ENCODE data around the gene CCDC192. TPM values are rescaled to one million over a fixed set of nuclear protein-coding genes. Genes with fewer than 3 reads are reported as not detected.

CCDC192 gene
- total RNA-seq, 1 experiment from 2014 or later = not detected

DNA sequence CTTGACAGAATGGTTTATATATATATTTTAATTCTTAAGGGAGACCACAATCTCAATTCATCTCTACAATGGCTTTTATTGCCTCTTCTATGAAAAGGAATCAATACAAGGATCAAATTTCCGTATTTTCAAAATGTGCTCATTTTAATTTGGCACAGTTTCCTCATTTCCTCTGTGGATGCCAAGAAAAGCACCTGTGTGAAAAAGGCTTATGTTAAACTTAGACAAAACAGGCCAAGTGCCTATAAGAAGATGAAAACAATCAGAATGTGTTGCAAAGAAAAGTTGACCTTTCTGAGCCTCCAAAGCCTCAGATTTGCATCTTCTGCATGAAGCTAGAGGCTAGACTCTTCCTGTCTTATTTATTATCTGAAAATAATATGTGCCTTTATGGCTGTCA lies 206.6 kb downstream of the CCDC192 start:
- ChIA-PET CTCF (interaction anchor here (0.6 to 6.1 kb wide), 21 partner anchors 9 to 356 kb away, joined by 3 to 53 read pairs (median 5); no protein-coding TSS in a partner anchor), POLR2A (interaction anchor here (0.5 to 1.8 kb wide), 5 partner anchors 25 to 715 kb away, joined by 3 to 4 read pairs (median 3); no protein-coding TSS in a partner anchor)
- no peaks in the 10 kb centered on the region for H3K27me3 Mint-ChIP-seq (ENCODE audit: insufficient read depth, unreplicated experiment)
- no TSS peak for BruUV-seq (replicated peaks)
- H3K4me1 Mint-ChIP-seq (ENCODE audit: insufficient read depth, unreplicated experiment) = no peaks in the 10 kb centered on the region
- TF ChIP-seq, protein P1, sequence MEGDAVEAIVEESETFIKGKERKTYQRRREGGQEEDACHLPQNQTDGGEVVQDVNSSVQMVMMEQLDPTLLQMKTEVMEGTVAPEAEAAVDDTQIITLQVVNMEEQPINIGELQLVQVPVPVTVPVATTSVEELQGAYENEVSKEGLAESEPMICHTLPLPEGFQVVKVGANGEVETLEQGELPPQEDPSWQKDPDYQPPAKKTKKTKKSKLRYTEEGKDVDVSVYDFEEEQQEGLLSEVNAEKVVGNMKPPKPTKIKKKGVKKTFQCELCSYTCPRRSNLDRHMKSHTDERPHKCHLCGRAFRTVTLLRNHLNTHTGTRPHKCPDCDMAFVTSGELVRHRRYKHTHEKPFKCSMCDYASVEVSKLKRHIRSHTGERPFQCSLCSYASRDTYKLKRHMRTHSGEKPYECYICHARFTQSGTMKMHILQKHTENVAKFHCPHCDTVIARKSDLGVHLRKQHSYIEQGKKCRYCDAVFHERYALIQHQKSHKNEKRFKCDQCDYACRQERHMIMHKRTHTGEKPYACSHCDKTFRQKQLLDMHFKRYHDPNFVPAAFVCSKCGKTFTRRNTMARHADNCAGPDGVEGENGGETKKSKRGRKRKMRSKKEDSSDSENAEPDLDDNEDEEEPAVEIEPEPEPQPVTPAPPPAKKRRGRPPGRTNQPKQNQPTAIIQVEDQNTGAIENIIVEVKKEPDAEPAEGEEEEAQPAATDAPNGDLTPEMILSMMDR (IDR thresholded peaks at IDR 0.05; ENCODE audit: unreplicated experiment) = no peak
- H3K27ac Mint-ChIP-seq (ENCODE audit: low read depth, unreplicated experiment) = no peak overlapping the region
- DNase-seq (ENCODE audit: unreplicated experiment) = peak; percentile 27
- H3K36me3 Mint-ChIP-seq (ENCODE audit: insufficient read depth, unreplicated experiment) = no peaks in the 10 kb centered on the region
- intact Hi-C loops (cut with micrococcal nuclease) = loop anchor here (1.0 kb wide), 2 partner anchors 172 to 291 kb away; no protein-coding TSS in a partner anchor
- H3K4me3 Mint-ChIP-seq (ENCODE audit: unreplicated experiment) = no peak overlapping the region
- no peaks in the 10 kb centered on the region for H3K9me3 Mint-ChIP-seq (ENCODE audit: unreplicated experiment)

DNA sequence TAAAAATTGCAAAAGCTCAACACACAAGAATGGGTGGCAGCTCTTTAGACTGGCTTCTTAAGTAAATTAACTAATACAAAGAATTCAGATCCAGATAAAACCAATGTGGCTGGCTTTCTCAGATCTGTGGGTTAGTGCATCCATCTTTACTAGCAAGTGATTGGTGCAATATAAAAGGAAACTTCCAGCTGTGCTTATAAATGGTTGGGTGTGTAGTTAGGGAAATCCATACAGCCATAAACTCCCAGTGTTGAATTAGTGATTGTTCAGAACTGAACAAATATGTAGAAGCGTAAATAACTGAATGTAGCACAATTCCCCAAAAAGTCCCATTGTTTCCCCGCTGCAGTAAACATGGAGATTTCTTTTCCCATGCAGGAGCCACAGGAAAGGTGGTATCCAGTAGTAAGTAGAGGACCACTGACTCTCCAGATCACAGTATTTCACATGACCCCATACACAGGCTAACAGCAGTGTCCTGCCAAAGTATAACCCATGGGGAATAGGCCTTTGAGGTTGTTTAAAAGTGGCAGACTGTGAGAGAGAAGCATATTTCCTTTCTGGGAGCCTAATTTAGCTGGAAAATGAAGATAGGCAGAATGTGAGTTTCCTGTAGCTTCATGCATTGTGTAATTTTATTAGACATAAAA lies 207.2 kb downstream of the CCDC192 start:
- no peaks in the 10 kb centered on the region for H3K36me3 Mint-ChIP-seq (ENCODE audit: insufficient read depth, unreplicated experiment)
- no peaks in the 10 kb centered on the region for H3K9me3 Mint-ChIP-seq (ENCODE audit: unreplicated experiment)
- ChIA-PET CTCF (interaction anchor here (1.0 to 6.1 kb wide), 18 partner anchors 9 to 291 kb away, joined by 3 to 53 read pairs (median 5); no protein-coding TSS in a partner anchor), POLR2A (interaction anchor here (0.6 to 1.8 kb wide), 3 partner anchors 14 to 103 kb away, joined by 3 to 5 read pairs (median 4); no protein-coding TSS in a partner anchor)
- intact Hi-C loops (cut with micrococcal nuclease) = no loop called here
- BruUV-seq (replicated peaks) = no TSS peak
- no peaks in the 10 kb centered on the region for H3K4me1 Mint-ChIP-seq (ENCODE audit: insufficient read depth, unreplicated experiment)
- no peak overlapping the region for H3K27ac Mint-ChIP-seq (ENCODE audit: low read depth, unreplicated experiment)
- H3K27me3 Mint-ChIP-seq (ENCODE audit: insufficient read depth, unreplicated experiment) = no peaks in the 10 kb centered on the region
- DNase-seq (ENCODE audit: unreplicated experiment) = no peak
- TF ChIP-seq, protein P1 (IDR thresholded peaks at IDR 0.05; ENCODE audit: unreplicated experiment) = no peak
- no peak overlapping the region for H3K4me3 Mint-ChIP-seq (ENCODE audit: unreplicated experiment)

- Mint-ChIP-seq H3K36me3 (ENCODE audit: insufficient read depth, unreplicated experiment) (no peaks in the 10 kb centered on the region), H3K4me3 (ENCODE audit: unreplicated experiment) (no peak overlapping the region), H3K27ac (ENCODE audit: low read depth, unreplicated experiment) (no peak overlapping the region), H3K27me3 (ENCODE audit: insufficient read depth, unreplicated experiment) (no peaks in the 10 kb centered on the region), H3K4me1 (ENCODE audit: insufficient read depth, unreplicated experiment) (no peaks in the 10 kb centered on the region), H3K9me3 (ENCODE audit: unreplicated experiment) (no peaks in the 10 kb centered on the region)
- ChIA-PET CTCF (interaction anchor here (0.5 to 6.1 kb wide), 13 partner anchors 14 to 340 kb away, joined by 3 to 53 read pairs (median 4); no protein-coding TSS in a partner anchor), POLR2A (interaction anchor here (1.7 kb wide), 1 partner anchor 13 kb away, joined by 5 read pairs; no protein-coding TSS in a partner anchor)
- TF ChIP-seq, protein P1 (IDR thresholded peaks at IDR 0.05; ENCODE audit: unreplicated experiment) = no peak
- BruUV-seq (replicated peaks) = no TSS peak
- intact Hi-C loops (cut with micrococcal nuclease) = no loop called here
- no peak for DNase-seq (ENCODE audit: unreplicated experiment)
Observed at GRCh38 chr5:127911619-127912018, 208.4 kb downstream of the CCDC192 start.

DNA sequence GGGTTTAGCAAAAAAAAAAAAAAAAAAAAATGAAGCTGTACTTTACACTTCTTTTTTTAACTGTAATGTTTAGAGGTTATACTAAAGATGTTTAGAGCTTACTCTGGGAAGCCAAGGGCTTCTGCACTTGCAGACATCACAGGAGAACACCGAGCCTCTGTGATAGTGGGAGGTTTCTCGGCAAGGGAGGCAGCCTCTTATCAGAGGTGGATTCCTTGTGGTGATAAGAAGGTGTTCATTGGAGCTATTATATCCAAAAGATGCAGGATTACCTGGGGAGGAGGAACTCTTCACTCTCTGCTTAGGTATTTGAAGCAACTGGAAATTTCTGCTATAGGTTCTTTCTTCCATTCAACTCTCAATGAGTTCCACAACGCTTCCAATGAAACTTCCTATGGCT lies 209.2 kb downstream of the CCDC192 start:
- Mint-ChIP-seq H3K4me3 (ENCODE audit: unreplicated experiment) (no peak overlapping the region), H3K27me3 (ENCODE audit: insufficient read depth, unreplicated experiment) (no peaks in the 10 kb centered on the region), H3K36me3 (ENCODE audit: insufficient read depth, unreplicated experiment) (no peaks in the 10 kb centered on the region), H3K4me1 (ENCODE audit: insufficient read depth, unreplicated experiment) (no peaks in the 10 kb centered on the region), H3K9me3 (ENCODE audit: unreplicated experiment) (no peaks in the 10 kb centered on the region), H3K27ac (ENCODE audit: low read depth, unreplicated experiment) (no peak overlapping the region)
- no TSS peak for BruUV-seq (replicated peaks)
- intact Hi-C loops (cut with micrococcal nuclease) = no loop called here
- TF ChIP-seq, protein P1 (IDR thresholded peaks at IDR 0.05; ENCODE audit: unreplicated experiment) = no peak
- CTCF ChIA-PET = interaction anchor here (0.5 to 6.1 kb wide), 9 partner anchors 15 to 341 kb away, joined by 3 to 53 read pairs (median 3); no protein-coding TSS in a partner anchor
- no peak for DNase-seq (ENCODE audit: unreplicated experiment)
- POLR2A ChIA-PET = no interaction called here

Measured in MCF 10A (cell line).